Measurements from ENCODE around the gene ABHD17C. TPM values are rescaled to one million over a fixed set of nuclear protein-coding genes. Genes with fewer than 3 reads are reported as not detected.

Gene ABHD17C
- total RNA-seq, 1 experiment from 2014 or later = 42.2 TPM

DNA sequence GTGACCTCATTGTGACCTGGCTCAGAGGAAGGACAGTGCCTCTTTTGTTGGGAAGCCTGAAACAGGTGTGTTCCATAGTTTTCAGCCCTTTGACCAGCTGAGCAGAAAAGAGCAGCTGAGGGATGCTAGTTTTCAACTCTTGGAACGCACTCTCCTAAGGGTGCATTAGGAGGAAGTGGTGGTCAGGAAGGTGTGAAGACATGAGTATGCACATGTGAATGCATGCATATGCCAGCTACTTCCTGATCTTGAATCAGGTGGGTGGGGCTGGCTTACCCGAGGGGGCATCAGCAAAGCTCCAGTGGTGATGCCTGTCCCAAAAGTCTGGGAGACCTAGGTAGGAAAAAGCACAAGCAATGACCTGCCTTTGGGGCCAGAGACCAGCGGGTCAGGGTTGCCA, 60.8 kb downstream of the ABHD17C start:
- CTCF ChIA-PET = no interaction called here
- Histone ChIP-seq H3K79me2 (ENCODE audit: low read depth) (peaks cover 16% of the 10 kb centered on the region), H2AFZ (no peak overlapping the region), H3K9me3 (ENCODE audit: insufficient read depth, low read depth) (no peaks in the 10 kb centered on the region), H3K4me3 (no peak overlapping the region), H3K9me2 (ENCODE audit: insufficient read depth) (no peaks in the 10 kb centered on the region), H3K4me2 (no peak overlapping the region), H3F3A (ENCODE audit: insufficient read depth, low read depth) (peaks cover 23% of the 10 kb centered on the region; the same call in 1 of the 2 replicates), H3K27ac (no peak overlapping the region), H3K36me3 (ENCODE audit: low read depth) (peaks cover 43% of the 10 kb centered on the region), H3K27me3 (ENCODE audit: insufficient read depth, low read depth) (no peaks in the 10 kb centered on the region), H3K4me1 (replicated peaks; ENCODE audit: insufficient read depth) (no peaks in the 10 kb centered on the region), H4K20me1 (ENCODE audit: insufficient read depth) (peaks cover 9% of the 10 kb centered on the region; the same call in 1 of the 2 replicates)
- no TSS peak for BruUV-seq (replicated peaks)
- no peak for DNase-seq
- no peak for TF ChIP-seq EZH2 (IDR thresholded peaks at IDR 0.05; ENCODE audit: low read depth)
- TF ChIP-seq, protein P1, sequence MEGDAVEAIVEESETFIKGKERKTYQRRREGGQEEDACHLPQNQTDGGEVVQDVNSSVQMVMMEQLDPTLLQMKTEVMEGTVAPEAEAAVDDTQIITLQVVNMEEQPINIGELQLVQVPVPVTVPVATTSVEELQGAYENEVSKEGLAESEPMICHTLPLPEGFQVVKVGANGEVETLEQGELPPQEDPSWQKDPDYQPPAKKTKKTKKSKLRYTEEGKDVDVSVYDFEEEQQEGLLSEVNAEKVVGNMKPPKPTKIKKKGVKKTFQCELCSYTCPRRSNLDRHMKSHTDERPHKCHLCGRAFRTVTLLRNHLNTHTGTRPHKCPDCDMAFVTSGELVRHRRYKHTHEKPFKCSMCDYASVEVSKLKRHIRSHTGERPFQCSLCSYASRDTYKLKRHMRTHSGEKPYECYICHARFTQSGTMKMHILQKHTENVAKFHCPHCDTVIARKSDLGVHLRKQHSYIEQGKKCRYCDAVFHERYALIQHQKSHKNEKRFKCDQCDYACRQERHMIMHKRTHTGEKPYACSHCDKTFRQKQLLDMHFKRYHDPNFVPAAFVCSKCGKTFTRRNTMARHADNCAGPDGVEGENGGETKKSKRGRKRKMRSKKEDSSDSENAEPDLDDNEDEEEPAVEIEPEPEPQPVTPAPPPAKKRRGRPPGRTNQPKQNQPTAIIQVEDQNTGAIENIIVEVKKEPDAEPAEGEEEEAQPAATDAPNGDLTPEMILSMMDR (conservative IDR thresholded peaks at IDR 0.05) = no peak
- POLR2A ChIA-PET (ENCODE audit: unreplicated experiment) = no interaction called here
- intact Hi-C loops (cut with micrococcal nuclease; ENCODE audit: unreplicated experiment) = loop anchor here (5.0 kb wide), 1 partner anchor 59 kb away; the partner anchor contains the start of gene ABHD17C

DNA sequence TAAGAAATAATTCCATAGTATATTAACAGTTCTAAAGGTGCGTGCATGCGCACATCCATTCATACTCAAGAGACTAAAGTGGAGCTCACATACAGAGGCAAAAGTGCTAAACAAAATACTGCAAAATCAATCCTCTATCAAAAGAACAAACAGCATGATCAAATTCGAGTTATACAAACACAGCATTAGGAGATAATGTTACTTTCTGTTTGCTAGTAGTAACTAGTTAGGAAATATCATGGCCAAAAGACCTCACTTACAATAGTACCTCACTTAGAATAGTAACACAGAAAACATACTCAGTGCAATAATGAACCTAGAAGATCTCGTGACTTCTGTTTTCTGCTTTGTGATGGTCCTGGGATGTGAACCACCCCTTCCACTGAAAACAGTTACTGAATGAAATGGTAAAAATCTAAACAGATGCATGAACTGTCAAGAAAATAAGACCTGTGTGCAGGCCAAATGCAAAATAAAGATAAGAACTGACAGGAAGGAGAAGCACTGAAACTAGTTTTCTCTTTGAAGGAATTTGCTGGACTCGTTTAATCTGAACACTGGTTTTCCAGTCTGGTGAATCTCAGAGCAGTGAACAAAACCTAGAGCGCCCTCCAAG, 63.1 kb downstream of the ABHD17C start:
- TF ChIP-seq, protein P1 (conservative IDR thresholded peaks at IDR 0.05) = no peak
- no peak for TF ChIP-seq EZH2 (IDR thresholded peaks at IDR 0.05; ENCODE audit: low read depth)
- intact Hi-C loops (cut with micrococcal nuclease; ENCODE audit: unreplicated experiment) = loop anchor here (5.0 kb wide), 1 partner anchor 61 kb away; the partner anchor contains the start of gene ABHD17C
- POLR2A ChIA-PET (ENCODE audit: unreplicated experiment) = no interaction called here

DNA sequence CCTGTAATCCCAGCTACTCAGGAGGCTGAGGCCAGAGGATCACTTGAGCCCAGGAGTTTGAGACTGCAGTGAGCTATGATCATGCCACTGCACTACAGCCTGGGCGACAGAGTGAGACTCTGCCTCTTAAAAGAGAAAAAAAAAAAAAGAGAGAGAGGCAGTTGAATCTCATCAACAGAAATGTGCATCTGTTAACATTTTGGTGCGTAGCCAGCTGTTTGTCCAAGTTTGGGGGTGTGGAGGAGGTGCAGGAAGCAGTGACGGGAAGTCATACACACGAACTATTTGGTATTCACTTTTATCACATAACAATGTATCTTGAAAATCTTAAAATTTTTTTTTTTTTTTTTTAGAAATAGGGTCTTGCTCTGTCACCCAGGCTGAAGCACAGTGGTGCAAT, 65.8 kb downstream of the ABHD17C start:
- Histone ChIP-seq H3K4me2 (no peak overlapping the region), H3K9me3 (ENCODE audit: insufficient read depth, low read depth) (no peaks in the 10 kb centered on the region), H3K4me3 (no peak overlapping the region), H3F3A (ENCODE audit: insufficient read depth, low read depth) (0 out of 2 replicates have a peak, but pooled peaks cover 9% of the 10 kb centered on the region), H3K79me2 (ENCODE audit: low read depth) (peaks cover 5% of the 10 kb centered on the region; the same call in 1 of the 2 replicates), H2AFZ (no peak overlapping the region), H4K20me1 (ENCODE audit: insufficient read depth) (no peaks in the 10 kb centered on the region), H3K36me3 (ENCODE audit: low read depth) (0 out of 2 replicates have a peak, but pooled peaks cover 3% of the 10 kb centered on the region), H3K27ac (no peak overlapping the region), H3K9me2 (ENCODE audit: insufficient read depth) (no peaks in the 10 kb centered on the region), H3K27me3 (ENCODE audit: insufficient read depth, low read depth) (no peaks in the 10 kb centered on the region), H3K4me1 (replicated peaks; ENCODE audit: insufficient read depth) (no peaks in the 10 kb centered on the region)
- intact Hi-C loops (cut with micrococcal nuclease; ENCODE audit: unreplicated experiment) = no loop called here
- CTCF ChIA-PET = interaction anchor here (0.6 kb wide), 1 partner anchor 179 kb away, joined by 3 read pairs; no protein-coding TSS in a partner anchor
- DNase-seq = no peak
- POLR2A ChIA-PET (ENCODE audit: unreplicated experiment) = interaction anchor here (0.6 to 0.7 kb wide), 2 partner anchors 21 to 288 kb away, joined by 12 to 19 read pairs; no protein-coding TSS in a partner anchor
- TF ChIP-seq, protein P1 (conservative IDR thresholded peaks at IDR 0.05) = no peak
- TF ChIP-seq EZH2 (IDR thresholded peaks at IDR 0.05; ENCODE audit: low read depth) = no peak
- BruUV-seq (replicated peaks) = no TSS peak

More for the DNA sequence above, 63.1 kb downstream of the ABHD17C start:
- Histone ChIP-seq H2AFZ (no peak overlapping the region), H3K4me3 (no peak overlapping the region), H3F3A (ENCODE audit: insufficient read depth, low read depth) (peaks cover 13% of the 10 kb centered on the region; the same call in 1 of the 2 replicates), H3K36me3 (ENCODE audit: low read depth) (peaks cover 29% of the 10 kb centered on the region), H3K4me1 (replicated peaks; ENCODE audit: insufficient read depth) (no peaks in the 10 kb centered on the region), H3K79me2 (ENCODE audit: low read depth) (peaks cover 11% of the 10 kb centered on the region; the same call in 1 of the 2 replicates), H4K20me1 (ENCODE audit: insufficient read depth) (peaks cover 5% of the 10 kb centered on the region; the same call in 1 of the 2 replicates), H3K9me2 (ENCODE audit: insufficient read depth) (no peaks in the 10 kb centered on the region), H3K9me3 (ENCODE audit: insufficient read depth, low read depth) (no peaks in the 10 kb centered on the region), H3K27me3 (ENCODE audit: insufficient read depth, low read depth) (no peaks in the 10 kb centered on the region), H3K27ac (no peak overlapping the region), H3K4me2 (no peak overlapping the region)
- no peak for DNase-seq
- CTCF ChIA-PET = no interaction called here
- no TSS peak for BruUV-seq (replicated peaks)

Data from PC-9 (cell line).